Urothelium cell line (cell line): Measurements from ENCODE around the gene FOSB.

Source experiments
- DNase-seq: peaks from one replicate; pipeline ENCODE4 v3.0.0; 2011; ENCODE audit warnings: low spot score, mixed read lengths
- FAIRE-seq: peaks from 2 replicates; lab custom pipeline; 2011; peaks lifted over from hg19 to GRCh38; lab: Jason Lieb, UNC

FOSB gene

GRCh38 chr19:45467115-45467455, 711 bp upstream of the FOSB start:
- DNase-seq (no peak), FAIRE-seq (no peak)

- FAIRE-seq (no peak), DNase-seq (no peak)
These were observed 409 bp downstream of the FOSB start for GRCh38 chr19:45468159-45468651.

- DNase-seq, result no peak
- FAIRE-seq, result no peak
These were observed 971 bp downstream of the FOSB start for GRCh38 chr19:45468803-45469131.

DNA sequence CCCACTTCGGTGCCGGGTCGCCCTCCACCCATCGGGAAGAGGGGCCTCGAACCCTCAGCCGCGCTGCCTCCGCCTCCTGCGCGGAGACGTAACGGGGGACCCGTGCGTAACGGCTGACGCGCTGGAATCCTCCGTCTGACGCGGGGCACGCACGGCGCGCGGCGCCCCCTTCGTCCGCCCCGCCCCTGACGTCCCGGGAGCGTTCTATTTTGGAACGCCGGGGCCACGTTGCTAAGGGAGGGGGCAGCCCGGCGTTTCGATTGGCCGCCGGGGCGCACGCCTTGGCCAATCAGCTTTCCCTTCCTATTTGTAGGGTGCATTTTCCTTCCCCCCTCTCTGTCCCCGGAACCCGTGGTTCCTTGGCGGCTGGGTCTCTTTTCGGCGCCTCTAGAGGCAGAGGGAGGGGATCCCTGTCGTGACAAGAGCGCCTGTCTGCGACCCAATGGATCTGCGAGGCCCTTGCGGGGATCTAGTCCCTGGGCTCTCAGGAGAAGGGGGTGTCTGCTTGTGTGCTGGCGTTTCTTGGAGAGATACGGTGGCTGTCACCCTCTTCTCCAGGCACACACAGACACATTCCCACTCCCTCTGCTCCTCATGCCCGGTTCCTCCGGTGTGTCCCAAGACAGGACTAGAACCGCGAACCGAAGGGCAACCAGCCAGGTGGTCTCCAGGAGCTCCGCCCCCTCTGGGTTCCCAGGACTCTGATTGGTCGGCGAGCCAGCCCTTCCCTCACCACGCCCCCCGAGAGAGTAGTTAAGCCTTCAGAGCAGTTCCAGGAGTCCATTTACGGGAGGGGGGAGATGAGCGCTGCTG, 1.5 kb downstream of the FOSB start:
- FAIRE-seq (peak; percentile 99), DNase-seq (peak; percentile 94)

- no peak for DNase-seq
These were observed 2.4 kb downstream of the FOSB start for GRCh38 chr19:45469945-45470761.

DNA sequence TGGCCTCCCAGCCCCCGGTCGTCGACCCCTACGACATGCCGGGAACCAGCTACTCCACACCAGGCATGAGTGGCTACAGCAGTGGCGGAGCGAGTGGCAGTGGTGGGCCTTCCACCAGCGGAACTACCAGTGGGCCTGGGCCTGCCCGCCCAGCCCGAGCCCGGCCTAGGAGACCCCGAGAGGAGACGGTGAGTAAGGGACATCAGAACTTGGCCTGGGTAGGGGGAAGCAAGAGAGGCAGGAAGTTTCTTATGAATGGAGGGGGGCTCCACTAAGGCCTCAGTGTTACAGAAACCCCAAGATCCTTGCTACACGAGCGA, 2.9 kb downstream of the FOSB start:
- FAIRE-seq (no peak), DNase-seq (no peak)

More at GRCh38 chr19:45469945-45470761, 2.4 kb downstream of the FOSB start:
- FAIRE-seq, result no peak

- DNase-seq (no peak), FAIRE-seq (no peak)
These were observed 3.5 kb downstream of the FOSB start for GRCh38 chr19:45471111-45471930.

DNA sequence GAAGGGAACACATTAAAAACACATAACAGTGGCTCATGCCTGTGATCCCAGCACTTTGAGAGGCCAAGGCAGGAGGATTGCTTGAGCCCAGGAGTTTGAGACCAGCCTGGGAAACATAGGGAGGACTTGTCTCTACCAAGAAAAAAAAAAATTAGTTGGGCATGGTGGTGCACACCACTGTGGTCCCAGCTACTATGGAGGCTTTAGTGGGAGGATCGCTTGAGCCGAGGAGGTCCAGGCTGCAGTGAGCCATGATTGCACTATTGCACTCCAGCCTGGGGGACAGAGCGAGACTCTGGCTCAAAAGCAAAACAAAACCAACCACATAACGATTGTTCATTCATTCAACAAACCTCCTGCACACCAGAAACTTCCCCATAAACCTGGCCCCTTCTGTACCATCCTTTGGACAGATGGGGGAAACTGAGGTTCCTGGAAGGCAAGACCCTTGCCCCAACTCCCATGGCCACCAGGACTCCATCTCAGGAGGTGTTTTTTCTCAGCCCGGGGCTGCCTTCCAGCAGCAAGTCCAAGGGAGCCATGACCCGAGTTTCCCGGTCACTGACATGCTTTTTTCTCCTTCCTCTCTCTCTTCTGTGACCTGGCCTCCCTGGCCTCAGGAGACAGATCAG, 4.3 kb downstream of the FOSB start:
- DNase-seq (no peak), FAIRE-seq (no peak)

- FAIRE-seq (no peak), DNase-seq (no peak)
These were observed 5.0 kb downstream of the FOSB start for GRCh38 chr19:45472563-45473366.

GRCh38 chr19:45473367-45473681, 5.5 kb downstream of the FOSB start:
- no peak for FAIRE-seq
- DNase-seq, result no peak

GRCh38 chr19:45473682-45474605, 6.1 kb downstream of the FOSB start:
- DNase-seq (no peak), FAIRE-seq (no peak)

GRCh38 chr19:45474606-45475521, 7.1 kb downstream of the FOSB start:
- DNase-seq (no peak), FAIRE-seq (no peak)

GRCh38 chr19:45475537-45476291, 7.9 kb downstream of the FOSB start:
- DNase-seq, result no peak
- FAIRE-seq, result no peak

DNA sequence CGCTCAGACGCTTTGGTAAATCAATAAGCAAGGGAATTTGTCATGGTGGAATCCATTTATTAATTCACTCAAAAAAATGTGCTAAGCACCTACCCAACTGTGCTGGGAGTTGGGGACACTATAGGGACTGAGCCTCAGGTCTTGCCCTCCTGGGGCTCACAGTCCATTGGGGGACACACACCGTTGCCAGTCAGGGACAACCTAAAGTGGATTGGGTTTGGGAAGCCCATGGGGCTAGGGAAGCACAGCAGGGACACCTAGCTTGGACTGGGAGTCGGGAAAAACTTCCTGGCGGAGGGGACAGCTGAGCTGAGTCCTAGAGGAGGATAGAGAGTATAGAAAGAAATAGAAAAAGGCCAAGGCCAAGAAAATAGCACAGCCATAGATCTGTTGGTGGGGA, 8.5 kb downstream of the FOSB start:
- DNase-seq (no peak), FAIRE-seq (no peak)

GRCh38 chr19:45477186-45477585, 9.4 kb downstream of the FOSB start:
- no peak for DNase-seq
- no peak for FAIRE-seq

- DNase-seq (no peak), FAIRE-seq (no peak)
These were observed 10.1 kb downstream of the FOSB start for GRCh38 chr19:45477713-45478453.
